SK-N-SH (cell line): ENCODE results near the gene AXL. TPM values are rescaled to one million over a fixed set of nuclear protein-coding genes. Genes with fewer than 3 reads are reported as not detected.

Experiments used
- CTCF ChIA-PET: fragments of 300-600, 350-600 bp; formaldehyde crosslinking; extraction: SDS; loops from one replicate; lab custom pipeline; 2021; lab: Yijun Ruan, JAX
- POLR2A ChIA-PET: fragments of 350-600 bp; sonication (Branson Sonifier 250); formaldehyde crosslinking; extraction: SDS; loops from one replicate; lab custom pipeline; 2020; ENCODE audit warnings: antibody characterized with exemption, inconsistent platforms; lab: Yijun Ruan, JAX
- DNase-seq: peaks from one replicate; pipeline ENCODE4 v3.0.0; 2012
- H2AFZ ChIP-seq: fragments of 200-600 bp; sonication (generic); 2 replicates; pipeline ENCODE4 v1.8.1; 2016; ENCODE audit warnings: antibody characterized with exemption, mild to moderate bottlenecking, low read depth
- H3F3A ChIP-seq: fragments of 200-600 bp; sonication (generic); replicated peaks from 2 replicates; pipeline ENCODE3; 2016; ENCODE audit warnings: antibody characterized with exemption, mild to moderate bottlenecking; ENCODE audit not compliant: insufficient read depth
- H3K27ac ChIP-seq, 2 experiments: fragments of 200-500 bp in 1 of 2; fragments of 200-600 bp in 1 of 2; sonication (Bioruptor generic) in 1 of 2; sonication (generic), shearing (Covaris generic) in 1 of 2; 2 replicates each; pipeline versions ENCODE4 v1.5.1 to v1.6.1; 2014 to 2016; ENCODE audit warnings: low read depth in 2 of 2, inconsistent platforms in 1 of 2, low read length in 1 of 2, mild to moderate bottlenecking in 1 of 2, mixed read lengths in 1 of 2
- H3K27me3 ChIP-seq: fragments of 200-600 bp; sonication (generic), shearing (Covaris generic); 2 replicates; pipeline ENCODE4 v1.6.1; 2016; ENCODE audit warnings: mixed run types; ENCODE audit not compliant: insufficient read depth
- H3K36me3 ChIP-seq, 2 experiments: fragments of 200-500 bp in 1 of 2; fragments of 200-600 bp in 1 of 2; sonication (Bioruptor generic) in 1 of 2; sonication (generic) in 1 of 2; replicated peaks in 1 of 2; 2 replicates each; pipeline versions ENCODE3 to v1.5.1; 2014 to 2016; ENCODE audit warnings: low read length in 1 of 2, mild to moderate bottlenecking in 1 of 2; ENCODE audit not compliant: insufficient read depth in 2 of 2, control insufficient read depth in 1 of 2
- H3K4me1 ChIP-seq, 2 experiments: fragments of 200-500 bp in 1 of 2; fragments of 200-600 bp in 1 of 2; sonication (Bioruptor generic) in 1 of 2; sonication (generic), shearing (Covaris generic) in 1 of 2; 2 replicates each; pipeline versions ENCODE4 v1.5.1 to v1.6.1; 2014 to 2016; ENCODE audit warnings: low read depth in 1 of 2, low read length in 1 of 2, mixed run types in 1 of 2; ENCODE audit not compliant: insufficient read depth in 2 of 2, control insufficient read depth in 1 of 2
- H3K4me2 ChIP-seq: fragments of 200-600 bp; sonication (generic), shearing (Covaris generic); 2 replicates; pipeline ENCODE4 v1.6.1; 2017; ENCODE audit warnings: mixed run types
- H3K4me3 ChIP-seq, 2 experiments: fragments of 200-500 bp in 1 of 2; fragments of 200-600 bp in 1 of 2; sonication (Bioruptor generic) in 1 of 2; sonication (generic), shearing (Covaris generic) in 1 of 2; 2 replicates each; pipeline versions ENCODE4 v1.5.1 to v1.8.1; 2014 to 2016; ENCODE audit warnings: low read depth in 2 of 2, inconsistent platforms in 1 of 2, low read length in 1 of 2, mild to moderate bottlenecking in 1 of 2, mixed read lengths in 1 of 2, moderate library complexity in 1 of 2
- H3K79me2 ChIP-seq: fragments of 200-600 bp; sonication (generic); 2 replicates; pipeline ENCODE4 v1.8.1; 2017; ENCODE audit warnings: mild to moderate bottlenecking; ENCODE audit not compliant: insufficient read depth
- H3K9ac ChIP-seq: fragments of 200-600 bp; sonication (generic); 2 replicates; pipeline ENCODE4 v1.6.1; 2017; ENCODE audit warnings: mixed run types
- H3K9me2 ChIP-seq: fragments of 200-600 bp; sonication (generic); 2 replicates; pipeline ENCODE4 v1.6.1; 2017; ENCODE audit warnings: mixed run types
- H3K9me3 ChIP-seq: fragments of 200-600 bp; sonication (generic); 2 replicates; pipeline ENCODE4 v1.6.1; 2017; ENCODE audit warnings: mixed run types, mild to moderate bottlenecking, moderate library complexity
- H4K20me1 ChIP-seq: fragments of 200-600 bp; sonication (generic); 2 replicates; pipeline ENCODE4 v1.6.1; 2017; ENCODE audit warnings: mild to moderate bottlenecking, mixed run types; ENCODE audit not compliant: insufficient read depth
- FOXJ3 ChIP-seq: sonication (generic); formaldehyde crosslinking; IDR thresholded peaks from 2 replicates; pipeline ENCODE4 v1.5.1; 2020; ENCODE audit warnings: mild to moderate bottlenecking, missing genetic modification reagents
- GABPA ChIP-seq: IDR thresholded peaks from 2 replicates; pipeline ENCODE4 v1.4.0; 2012; ENCODE audit warnings: low read depth, mild to moderate bottlenecking
- JUND ChIP-seq: IDR thresholded peaks from 2 replicates; pipeline ENCODE4 v1.4.0; 2012
- MEF2A ChIP-seq: IDR thresholded peaks from 2 replicates; pipeline ENCODE4 v1.4.0; 2012; ENCODE audit warnings: low read depth, borderline replicate concordance
- POLR2AphosphoS5 ChIP-seq: IDR thresholded peaks from 2 replicates; pipeline ENCODE4 v1.6.1; 2012; ENCODE audit warnings: low read depth, low read length
- RAD21 ChIP-seq: IDR thresholded peaks from 2 replicates; pipeline ENCODE4 v1.6.1; 2012; ENCODE audit warnings: mild to moderate bottlenecking, low read length
- SMC3 ChIP-seq: IDR thresholded peaks from 2 replicates; pipeline ENCODE4 v1.6.1; 2012; ENCODE audit warnings: low read depth, low read length, improper control_type of control experiment
- TEAD4 ChIP-seq: IDR thresholded peaks from 2 replicates; pipeline ENCODE4 v1.4.0; 2012; ENCODE audit warnings: mild to moderate bottlenecking, borderline replicate concordance; ENCODE audit not compliant: insufficient read depth
- YY1 ChIP-seq: IDR thresholded peaks from 2 replicates; pipeline ENCODE4 v1.4.0; 2012; ENCODE audit warnings: low read depth, mild to moderate bottlenecking
- WGBS: methylation state at CpG from one replicate; pipeline ENCODE4 v1.1.6; 2017; ENCODE audit warnings: low lambda C conversion rate; 5-methylcytosine and 5-hydroxymethylcytosine counted together
- polyA plus RNA-seq, 3 experiments: library from polyadenylated mRNA; depleted of rRNA; stranded (reverse); fragments of >200 nt; gene quantifications; 2 replicates each; pipeline ENCODE4 v1.2.3, GENCODE V29; 2012
- TF ChIP-seq, protein P1 (sequence below): IDR thresholded peaks from 2 replicates; pipeline ENCODE4 v1.6.1; 2012; ENCODE audit warnings: mild to moderate bottlenecking, low read depth, low read length, moderate library complexity
- TF ChIP-seq, protein P2 (sequence below): IDR thresholded peaks from 2 replicates; pipeline ENCODE4 v1.4.0; 2012; ENCODE audit warnings: low read depth, borderline replicate concordance

AXL gene
- polyA plus RNA-seq, 1 of the 3 experiments (the other 2 are of a cell fraction), result 82.6 TPM

DNA sequence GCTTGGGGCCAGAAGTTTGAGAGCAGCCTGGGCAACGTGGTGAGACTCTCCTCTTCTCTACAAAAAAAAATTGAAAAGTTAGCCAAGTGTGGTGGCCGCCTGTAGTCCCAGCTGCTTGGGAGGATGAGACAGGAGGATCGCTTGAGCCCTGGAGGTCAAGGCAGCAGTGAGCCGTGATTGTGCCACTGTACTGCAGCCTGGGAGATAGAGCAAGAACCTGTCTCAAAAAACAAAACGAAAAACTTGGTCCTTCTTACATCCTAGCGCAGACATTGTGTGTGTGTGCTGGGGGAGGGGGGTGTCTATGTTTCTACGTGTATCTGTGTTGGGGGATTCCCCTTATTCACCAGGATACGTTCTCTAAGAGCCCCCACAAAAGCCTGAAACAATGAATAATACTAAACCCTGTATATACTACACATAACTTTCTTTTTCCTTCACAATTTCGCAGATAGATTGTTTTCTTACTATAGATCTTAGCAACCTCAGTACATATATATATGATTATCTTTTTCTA lies 7.9 kb downstream of the AXL start:
- Histone ChIP-seq H4K20me1 (no peaks in the 10 kb centered on the region), H2AFZ (no peak overlapping the region), H3K4me3 (0 out of 4 replicates have a peak overlapping the region, but pooled peaks of 1 of the 2 experiments have one; percentile 49), H3K9ac (peak overlapping the region; percentile 63), H3F3A (peaks cover 54% of the 10 kb centered on the region), H3K4me1 (peaks cover 0 to 27% of the 10 kb centered on the region in 2 experiments; a peak in 2 of 4 replicates), H3K4me2 (peak overlapping the region; percentile 87), H3K79me2 (peaks cover 87% of the 10 kb centered on the region), H3K27ac (peak overlapping the region; percentile 41 to 96; a peak in 3 of 4 replicates), H3K27me3 (no peaks in the 10 kb centered on the region), H3K9me2 (no peaks in the 10 kb centered on the region), H3K36me3 (peaks cover 0 to 39% of the 10 kb centered on the region in 2 experiments), H3K9me3 (no peaks in the 10 kb centered on the region)
- ChIA-PET POLR2A (no interaction called here), CTCF (interaction anchor here (0.8 kb wide), 1 partner anchor 22 kb away, joined by 3 read pairs; no protein-coding TSS in a partner anchor)
- 34% methylated on average over 9 of the region's 9 CpGs for WGBS
- no peak for TF ChIP-seq FOXJ3 (CRISPR knock-in tag)
- TF ChIP-seq RAD21, result no peak
- TF ChIP-seq MEF2A, result no peak
- TF ChIP-seq, protein P1, sequence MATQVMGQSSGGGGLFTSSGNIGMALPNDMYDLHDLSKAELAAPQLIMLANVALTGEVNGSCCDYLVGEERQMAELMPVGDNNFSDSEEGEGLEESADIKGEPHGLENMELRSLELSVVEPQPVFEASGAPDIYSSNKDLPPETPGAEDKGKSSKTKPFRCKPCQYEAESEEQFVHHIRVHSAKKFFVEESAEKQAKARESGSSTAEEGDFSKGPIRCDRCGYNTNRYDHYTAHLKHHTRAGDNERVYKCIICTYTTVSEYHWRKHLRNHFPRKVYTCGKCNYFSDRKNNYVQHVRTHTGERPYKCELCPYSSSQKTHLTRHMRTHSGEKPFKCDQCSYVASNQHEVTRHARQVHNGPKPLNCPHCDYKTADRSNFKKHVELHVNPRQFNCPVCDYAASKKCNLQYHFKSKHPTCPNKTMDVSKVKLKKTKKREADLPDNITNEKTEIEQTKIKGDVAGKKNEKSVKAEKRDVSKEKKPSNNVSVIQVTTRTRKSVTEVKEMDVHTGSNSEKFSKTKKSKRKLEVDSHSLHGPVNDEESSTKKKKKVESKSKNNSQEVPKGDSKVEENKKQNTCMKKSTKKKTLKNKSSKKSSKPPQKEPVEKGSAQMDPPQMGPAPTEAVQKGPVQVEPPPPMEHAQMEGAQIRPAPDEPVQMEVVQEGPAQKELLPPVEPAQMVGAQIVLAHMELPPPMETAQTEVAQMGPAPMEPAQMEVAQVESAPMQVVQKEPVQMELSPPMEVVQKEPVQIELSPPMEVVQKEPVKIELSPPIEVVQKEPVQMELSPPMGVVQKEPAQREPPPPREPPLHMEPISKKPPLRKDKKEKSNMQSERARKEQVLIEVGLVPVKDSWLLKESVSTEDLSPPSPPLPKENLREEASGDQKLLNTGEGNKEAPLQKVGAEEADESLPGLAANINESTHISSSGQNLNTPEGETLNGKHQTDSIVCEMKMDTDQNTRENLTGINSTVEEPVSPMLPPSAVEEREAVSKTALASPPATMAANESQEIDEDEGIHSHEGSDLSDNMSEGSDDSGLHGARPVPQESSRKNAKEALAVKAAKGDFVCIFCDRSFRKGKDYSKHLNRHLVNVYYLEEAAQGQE, result no peak
- no peak for TF ChIP-seq YY1
- no peak for DNase-seq

DNA sequence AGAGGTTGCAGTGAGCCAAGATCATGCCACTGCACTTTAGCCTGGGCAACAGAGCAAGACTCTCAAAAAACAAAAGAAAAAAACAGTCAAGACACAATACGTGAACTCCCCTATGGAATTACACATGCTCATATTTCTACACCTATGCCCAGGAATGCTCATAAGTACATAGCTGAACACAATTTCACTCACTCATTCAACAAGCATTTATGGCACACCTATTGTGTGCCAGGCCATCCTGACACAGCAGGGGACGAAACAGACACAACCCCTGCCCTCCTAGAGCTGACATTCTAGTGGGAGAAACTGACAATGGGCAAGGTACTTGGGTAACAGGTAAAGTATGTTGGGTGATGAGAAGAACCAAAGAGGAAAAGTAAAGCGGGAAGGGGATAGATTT lies 9.5 kb downstream of the AXL start:
- no peak overlapping the region for H3K4me3 ChIP-seq
- ChIA-PET CTCF (interaction anchor here (1.0 to 1.1 kb wide), 2 partner anchors 24 to 81 kb away, joined by 3 read pairs; no protein-coding TSS in a partner anchor), POLR2A (no interaction called here)
- WGBS, result 86% methylated on average over 3 of the region's 3 CpGs
- H3K4me2 ChIP-seq, result no peak overlapping the region
- peaks cover 0 to 52% of the 10 kb centered on the region in 2 experiments for H3K36me3 ChIP-seq
- H3K4me1 ChIP-seq, result peaks cover 0 to 20% of the 10 kb centered on the region in 2 experiments; a peak in 2 of 4 replicates
- no peaks in the 10 kb centered on the region for H4K20me1 ChIP-seq
- no peaks in the 10 kb centered on the region for H3K9me3 ChIP-seq
- H3K27me3 ChIP-seq, result no peaks in the 10 kb centered on the region
- TF ChIP-seq MEF2A, result no peak
- TF ChIP-seq JUND, result no peak
- no peak for TF ChIP-seq POLR2AphosphoS5
- TF ChIP-seq SMC3, result no peak
- TF ChIP-seq TEAD4, result no peak
- no peak for TF ChIP-seq GABPA
- TF ChIP-seq, protein P2, sequence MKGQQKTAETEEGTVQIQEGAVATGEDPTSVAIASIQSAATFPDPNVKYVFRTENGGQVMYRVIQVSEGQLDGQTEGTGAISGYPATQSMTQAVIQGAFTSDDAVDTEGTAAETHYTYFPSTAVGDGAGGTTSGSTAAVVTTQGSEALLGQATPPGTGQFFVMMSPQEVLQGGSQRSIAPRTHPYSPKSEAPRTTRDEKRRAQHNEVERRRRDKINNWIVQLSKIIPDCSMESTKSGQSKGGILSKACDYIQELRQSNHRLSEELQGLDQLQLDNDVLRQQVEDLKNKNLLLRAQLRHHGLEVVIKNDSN, result no peak
- H3K9me2 ChIP-seq, result no peaks in the 10 kb centered on the region
- peaks cover 85% of the 10 kb centered on the region for H3K79me2 ChIP-seq
- no peak overlapping the region for H3K9ac ChIP-seq
- peak overlapping the region in 1 of 2 experiments; percentile 15; a peak in 1 of 4 replicates for H3K27ac ChIP-seq
- peaks cover 44% of the 10 kb centered on the region for H3F3A ChIP-seq
- H2AFZ ChIP-seq, result no peak overlapping the region
- DNase-seq, result no peak
